Measurements from ENCODE around the gene RNF181.

Gene RNF181

DNA sequence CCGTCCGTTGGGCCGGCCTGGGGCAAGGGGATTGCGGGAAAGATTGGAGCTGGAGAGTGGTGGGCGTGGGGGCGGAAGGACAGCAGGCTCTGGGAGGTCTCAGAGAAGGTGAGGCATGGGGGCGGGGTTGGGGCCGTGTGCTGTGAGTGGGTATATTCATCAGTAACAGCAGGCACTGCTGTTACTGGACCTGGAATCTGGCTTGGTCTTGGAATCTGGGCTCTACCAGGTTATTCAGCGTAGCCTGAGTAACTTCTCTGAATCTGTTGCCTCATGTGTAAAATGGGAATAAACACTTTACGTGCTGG lies 435 bp downstream of the RNF181 start:
- peak overlapping the region; percentile 41 for H4K8ac ChIP-seq (ENCODE audit: low read length)
- H3K4me2 ChIP-seq (ENCODE audit: low read length, poor library complexity, severe bottlenecking), result peak overlapping the region; percentile 74
- WGBS, result 14% methylated on average over 10 of the region's 10 CpGs
- peak overlapping the region; percentile 94 for H3K9ac ChIP-seq (ENCODE audit: low read length)
- H3K36me3 ChIP-seq (ENCODE audit: control insufficient read depth in 1 of 2, insufficient read depth in 2 of 2, low read depth in 1 of 2, low read length in 2 of 2), result peaks cover 48 to 50% of the 10 kb centered on the region in 2 experiments
- no peaks in the 10 kb centered on the region for H3K9me3 ChIP-seq (ENCODE audit: control insufficient read depth, low read length)
- H2AFZ ChIP-seq (ENCODE audit: low read depth, low read length), result no peak overlapping the region
- no peak for DNase-seq
- no peak overlapping the region for H2BK5ac ChIP-seq (ENCODE audit: low read depth, low read length, poor library complexity, severe bottlenecking)
- H2AK5ac ChIP-seq (ENCODE audit: low read length, severe bottlenecking), result peak overlapping the region; percentile 18
- peak overlapping the region; percentile 25 to 95 for H3K18ac ChIP-seq (ENCODE audit: low read depth in 1 of 2, low read length in 2 of 2)
- peak overlapping the region; percentile 37 to 98 for H3K4ac ChIP-seq (ENCODE audit: low read depth in 1 of 2, low read length in 2 of 2)
- peak overlapping the region in 1 of 2 experiments; percentile 95 for H3K14ac ChIP-seq (ENCODE audit: low read length in 2 of 2)
- peaks cover 32% of the 10 kb centered on the region for H3K79me1 ChIP-seq (replicated peaks; ENCODE audit: low read length, poor library complexity, severe bottlenecking)
- H4K91ac ChIP-seq (ENCODE audit: low read length), result no peak overlapping the region
- H3K27me3 ChIP-seq (ENCODE audit: control insufficient read depth in 1 of 2, insufficient read depth in 1 of 2, low read length in 2 of 2), result no peaks in the 10 kb centered on the region
- peak overlapping the region; percentile 34 for H2BK120ac ChIP-seq (ENCODE audit: low read depth, low read length)
- no peak overlapping the region for H2BK15ac ChIP-seq (ENCODE audit: low read depth, poor library complexity, severe bottlenecking)
- H3K23ac ChIP-seq (ENCODE audit: low read length in 2 of 2), result no peak overlapping the region
- peak overlapping the region; percentile 81 for H3K27ac ChIP-seq (ENCODE audit: low read length, poor library complexity, severe bottlenecking)
- H3K4me3 ChIP-seq (ENCODE audit: insufficient read depth in 1 of 2, low read depth in 1 of 2, low read length in 2 of 2), result peak overlapping the region; percentile 90 to 92
- peaks cover 23% of the 10 kb centered on the region for H3K4me1 ChIP-seq (ENCODE audit: control insufficient read depth, insufficient read depth, low read depth, low read length)
- H2BK12ac ChIP-seq (ENCODE audit: low read length in 2 of 2), result peak overlapping the region in 1 of 2 experiments; percentile 31

DNA sequence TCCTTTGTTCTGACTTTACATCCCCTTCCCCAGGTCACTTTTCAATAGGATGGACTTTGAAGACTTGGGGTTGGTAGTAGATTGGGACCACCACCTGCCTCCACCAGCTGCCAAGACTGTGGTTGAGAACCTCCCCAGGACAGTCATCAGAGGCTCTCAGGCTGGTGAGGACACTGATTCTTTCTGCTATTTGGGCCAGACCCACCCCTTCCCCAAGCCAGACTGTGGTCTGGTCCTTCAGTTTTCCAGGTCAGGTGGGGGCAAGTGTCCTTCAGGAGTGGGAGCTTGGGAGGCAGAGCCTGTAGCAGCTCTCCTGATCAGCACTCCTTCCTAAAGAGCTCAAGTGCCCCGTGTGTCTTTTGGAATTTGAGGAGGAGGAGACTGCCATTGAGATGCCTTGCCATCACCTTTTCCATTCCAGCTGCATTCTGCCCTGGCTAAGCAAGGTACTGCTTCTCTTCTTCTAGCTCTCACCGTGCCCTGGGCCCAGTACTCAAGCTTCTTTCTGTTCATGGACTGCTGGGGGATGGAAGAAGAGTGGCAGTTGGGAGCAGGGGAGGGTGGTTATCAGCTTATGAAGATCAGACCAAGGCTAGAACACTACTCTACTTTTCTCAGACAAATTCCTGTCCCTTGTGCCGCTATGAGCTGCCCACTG lies 1.1 kb downstream of the RNF181 start:
- H2AFZ ChIP-seq (ENCODE audit: low read depth, low read length), result no peak overlapping the region
- no peak for DNase-seq
- 65% methylated on average over 2 of the region's 3 CpGs for WGBS
- peak overlapping the region; percentile 74 for H3K4me2 ChIP-seq (ENCODE audit: low read length, poor library complexity, severe bottlenecking)
- no peak overlapping the region for H3K18ac ChIP-seq (ENCODE audit: low read depth in 1 of 2, low read length in 2 of 2)
- peaks cover 30% of the 10 kb centered on the region for H3K4me1 ChIP-seq (ENCODE audit: control insufficient read depth, insufficient read depth, low read depth, low read length)
- no peak overlapping the region for H2BK12ac ChIP-seq (ENCODE audit: low read length in 2 of 2)
- no peak overlapping the region for H3K14ac ChIP-seq (ENCODE audit: low read length in 2 of 2)
- no peak overlapping the region for H3K4ac ChIP-seq (ENCODE audit: low read depth in 1 of 2, low read length in 2 of 2)
- H3K27ac ChIP-seq (ENCODE audit: low read length, poor library complexity, severe bottlenecking), result no peak overlapping the region
- peak overlapping the region; percentile 94 for H3K9ac ChIP-seq (ENCODE audit: low read length)
- no peak overlapping the region for H3K23ac ChIP-seq (ENCODE audit: low read length in 2 of 2)
- H3K4me3 ChIP-seq (ENCODE audit: insufficient read depth in 1 of 2, low read depth in 1 of 2, low read length in 2 of 2), result peak overlapping the region in 1 of 2 experiments; percentile 92
- H2BK120ac ChIP-seq (ENCODE audit: low read depth, low read length), result no peak overlapping the region
- no peak overlapping the region for H4K8ac ChIP-seq (ENCODE audit: low read length)
- no peaks in the 10 kb centered on the region for H3K27me3 ChIP-seq (ENCODE audit: control insufficient read depth in 1 of 2, insufficient read depth in 1 of 2, low read length in 2 of 2)
- H2BK5ac ChIP-seq (ENCODE audit: low read depth, low read length, poor library complexity, severe bottlenecking), result no peak overlapping the region
- H3K36me3 ChIP-seq (ENCODE audit: control insufficient read depth in 1 of 2, insufficient read depth in 2 of 2, low read depth in 1 of 2, low read length in 2 of 2), result peaks cover 48 to 50% of the 10 kb centered on the region in 2 experiments
- H4K91ac ChIP-seq (ENCODE audit: low read length), result no peak overlapping the region
- no peak overlapping the region for H2BK15ac ChIP-seq (ENCODE audit: low read depth, poor library complexity, severe bottlenecking)
- no peak overlapping the region for H2AK5ac ChIP-seq (ENCODE audit: low read length, severe bottlenecking)
- H3K9me3 ChIP-seq (ENCODE audit: control insufficient read depth, low read length), result no peaks in the 10 kb centered on the region
- peaks cover 36% of the 10 kb centered on the region for H3K79me1 ChIP-seq (replicated peaks; ENCODE audit: low read length, poor library complexity, severe bottlenecking)

DNA sequence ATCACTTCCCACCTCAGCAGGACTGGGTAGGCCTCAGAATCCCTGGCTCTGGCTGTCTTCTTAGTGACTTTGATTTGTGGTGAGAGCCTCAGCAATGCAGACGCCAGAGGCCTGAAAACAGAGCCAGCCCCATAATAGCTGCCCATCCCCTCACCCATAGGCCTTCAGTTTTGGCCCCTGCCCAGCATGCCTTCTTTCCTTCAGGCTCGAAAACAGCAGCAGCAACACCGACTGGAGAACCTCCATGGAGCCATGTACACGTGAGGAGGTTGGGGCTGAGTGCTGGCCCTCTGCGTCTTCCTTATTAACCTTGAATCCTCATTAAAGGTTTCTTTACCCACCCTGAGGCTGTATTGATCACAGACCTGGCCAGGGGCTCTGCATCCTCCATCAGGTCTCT lies 1.7 kb downstream of the RNF181 start:
- Histone ChIP-seq H3K9me3 (ENCODE audit: control insufficient read depth, low read length) (no peaks in the 10 kb centered on the region), H3K4me3 (ENCODE audit: insufficient read depth in 1 of 2, low read depth in 1 of 2, low read length in 2 of 2) (peak overlapping the region in 1 of 2 experiments; percentile 92), H3K4ac (ENCODE audit: low read depth in 1 of 2, low read length in 2 of 2) (no peak overlapping the region), H3K79me1 (replicated peaks; ENCODE audit: low read length, poor library complexity, severe bottlenecking) (peaks cover 40% of the 10 kb centered on the region), H3K4me1 (ENCODE audit: control insufficient read depth, insufficient read depth, low read depth, low read length) (peaks cover 33% of the 10 kb centered on the region), H2BK120ac (ENCODE audit: low read depth, low read length) (no peak overlapping the region), H2AK5ac (ENCODE audit: low read length, severe bottlenecking) (no peak overlapping the region), H2BK12ac (ENCODE audit: low read length in 2 of 2) (no peak overlapping the region), H3K27ac (ENCODE audit: low read length, poor library complexity, severe bottlenecking) (no peak overlapping the region), H3K9ac (ENCODE audit: low read length) (peak overlapping the region; percentile 94), H3K18ac (ENCODE audit: low read depth in 1 of 2, low read length in 2 of 2) (no peak overlapping the region), H3K4me2 (ENCODE audit: low read length, poor library complexity, severe bottlenecking) (no peak overlapping the region), H2BK15ac (ENCODE audit: low read depth, poor library complexity, severe bottlenecking) (no peak overlapping the region), H3K23ac (ENCODE audit: low read length in 2 of 2) (no peak overlapping the region), H4K91ac (ENCODE audit: low read length) (no peak overlapping the region), H3K27me3 (ENCODE audit: control insufficient read depth in 1 of 2, insufficient read depth in 1 of 2, low read length in 2 of 2) (no peaks in the 10 kb centered on the region), H4K8ac (ENCODE audit: low read length) (no peak overlapping the region), H3K36me3 (ENCODE audit: control insufficient read depth in 1 of 2, insufficient read depth in 2 of 2, low read depth in 1 of 2, low read length in 2 of 2) (peaks cover 48 to 50% of the 10 kb centered on the region in 2 experiments), H2AFZ (ENCODE audit: low read depth, low read length) (no peak overlapping the region), H3K14ac (ENCODE audit: low read length in 2 of 2) (no peak overlapping the region), H2BK5ac (ENCODE audit: low read depth, low read length, poor library complexity, severe bottlenecking) (no peak overlapping the region)
- no peak for DNase-seq
- 83% methylated on average over 5 of the region's 5 CpGs for WGBS

DNA sequence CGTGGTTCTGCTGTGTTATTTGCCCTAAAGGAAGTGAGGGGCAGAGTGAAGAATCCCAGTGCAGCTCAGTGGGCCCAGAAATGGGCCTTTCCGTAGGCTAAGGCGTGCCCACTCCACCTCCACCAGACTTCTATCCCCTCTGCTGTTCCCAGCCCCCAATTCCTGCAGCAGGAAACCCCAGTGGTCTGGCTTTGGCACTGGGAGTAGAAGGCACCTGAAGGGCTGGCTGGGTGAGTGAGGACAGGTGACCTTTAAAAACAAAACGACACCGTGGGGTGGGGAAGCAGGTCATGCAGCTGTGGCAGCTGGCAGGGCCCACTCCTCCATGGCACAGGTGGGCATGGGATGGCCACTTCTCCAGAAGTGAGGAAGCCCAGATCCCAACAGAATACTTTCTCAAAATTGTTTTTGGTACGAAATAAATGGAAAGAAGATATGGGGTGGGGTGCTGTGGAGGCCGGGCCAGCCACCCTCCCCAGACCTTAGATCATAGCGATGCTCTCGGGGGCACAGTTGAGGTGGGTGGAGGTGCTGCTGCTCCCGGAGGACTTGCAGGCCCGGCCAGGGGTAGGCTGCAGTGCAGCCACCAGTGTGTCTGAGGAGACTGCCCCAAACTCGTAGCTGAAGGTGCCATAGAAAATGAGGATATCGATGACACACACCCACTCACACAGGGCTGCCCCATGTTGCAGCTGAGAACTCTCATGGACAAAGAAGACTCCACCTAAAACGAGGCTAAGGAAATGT lies 3.2 kb downstream of the RNF181 start:
- no peaks in the 10 kb centered on the region for H3K9me3 ChIP-seq (ENCODE audit: control insufficient read depth, low read length)
- H3K4me1 ChIP-seq (ENCODE audit: control insufficient read depth, insufficient read depth, low read depth, low read length), result peaks cover 34% of the 10 kb centered on the region
- no peak for DNase-seq
- H3K23ac ChIP-seq (ENCODE audit: low read length in 2 of 2), result no peak overlapping the region
- peaks cover 40% of the 10 kb centered on the region for H3K79me1 ChIP-seq (replicated peaks; ENCODE audit: low read length, poor library complexity, severe bottlenecking)
- H2BK15ac ChIP-seq (ENCODE audit: low read depth, poor library complexity, severe bottlenecking), result no peak overlapping the region
- H2AFZ ChIP-seq (ENCODE audit: low read depth, low read length), result no peak overlapping the region
- H3K4me2 ChIP-seq (ENCODE audit: low read length, poor library complexity, severe bottlenecking), result no peak overlapping the region
- H3K18ac ChIP-seq (ENCODE audit: low read depth in 1 of 2, low read length in 2 of 2), result no peak overlapping the region
- H3K36me3 ChIP-seq (ENCODE audit: control insufficient read depth in 1 of 2, insufficient read depth in 2 of 2, low read depth in 1 of 2, low read length in 2 of 2), result peaks cover 42 to 43% of the 10 kb centered on the region in 2 experiments
- no peak overlapping the region for H3K4me3 ChIP-seq (ENCODE audit: insufficient read depth in 1 of 2, low read depth in 1 of 2, low read length in 2 of 2)
- no peak overlapping the region for H4K8ac ChIP-seq (ENCODE audit: low read length)
- no peak overlapping the region for H3K4ac ChIP-seq (ENCODE audit: low read depth in 1 of 2, low read length in 2 of 2)
- no peak overlapping the region for H4K91ac ChIP-seq (ENCODE audit: low read length)
- H2AK5ac ChIP-seq (ENCODE audit: low read length, severe bottlenecking), result no peak overlapping the region
- H2BK120ac ChIP-seq (ENCODE audit: low read depth, low read length), result no peak overlapping the region
- no peak overlapping the region for H3K14ac ChIP-seq (ENCODE audit: low read length in 2 of 2)
- no peak overlapping the region for H2BK5ac ChIP-seq (ENCODE audit: low read depth, low read length, poor library complexity, severe bottlenecking)
- H3K27ac ChIP-seq (ENCODE audit: low read length, poor library complexity, severe bottlenecking), result no peak overlapping the region
- H3K9ac ChIP-seq (ENCODE audit: low read length), result no peak overlapping the region
- H2BK12ac ChIP-seq (ENCODE audit: low read length in 2 of 2), result no peak overlapping the region
- 96% methylated on average over 11 of the region's 14 CpGs for WGBS
- H3K27me3 ChIP-seq (ENCODE audit: control insufficient read depth in 1 of 2, insufficient read depth in 1 of 2, low read length in 2 of 2), result no peaks in the 10 kb centered on the region
